GM20000 (cell line): ENCODE measurements around the gene CD99L2.

ENCODE experiments used
- DNase-seq: peaks from one replicate; pipeline ENCODE4 v3.0.0; 2012; ENCODE audit warnings: low spot score
- CTCF ChIP-seq: IDR thresholded peaks from 2 replicates; pipeline ENCODE4 v1.5.1; 2012; ENCODE audit warnings: mild to moderate bottlenecking, control low read depth; ENCODE audit errors: extremely low read depth, missing control alignments

Gene CD99L2

GRCh38 chrX:150845091-150845490 lies 53.4 kb downstream of the CD99L2 start:
- no peak for TF ChIP-seq CTCF
- DNase-seq: no peak

GRCh38 chrX:150844016-150844415 lies 54.5 kb downstream of the CD99L2 start:
- DNase-seq: no peak
- TF ChIP-seq CTCF: no peak

GRCh38 chrX:150842198-150842685 lies 56.2 kb downstream of the CD99L2 start:
- TF ChIP-seq CTCF: no peak
- no peak for DNase-seq

GRCh38 chrX:150841456-150842197 lies 56.8 kb downstream of the CD99L2 start:
- TF ChIP-seq CTCF: no peak
- no peak for DNase-seq

- TF ChIP-seq CTCF: no peak
- DNase-seq: no peak
These were observed 60.6 kb downstream of the CD99L2 start for GRCh38 chrX:150837845-150838244.

GRCh38 chrX:150834695-150835094 lies 63.8 kb downstream of the CD99L2 start:
- no peak for DNase-seq
- no peak for TF ChIP-seq CTCF

GRCh38 chrX:150833454-150834056 lies 64.9 kb downstream of the CD99L2 start:
- no peak for TF ChIP-seq CTCF
- no peak for DNase-seq
